ENCODE measurements around the gene PTPRA. TPM values are rescaled to one million over a fixed set of nuclear protein-coding genes. Genes with fewer than 3 reads are reported as not detected.

Gene PTPRA
- total and polyA plus RNA-seq, 2 of the 13 experiments (the other 11 are each of a cell fraction or from before 2014, with no cell fraction given) = 47.2 to 127 TPM

DNA sequence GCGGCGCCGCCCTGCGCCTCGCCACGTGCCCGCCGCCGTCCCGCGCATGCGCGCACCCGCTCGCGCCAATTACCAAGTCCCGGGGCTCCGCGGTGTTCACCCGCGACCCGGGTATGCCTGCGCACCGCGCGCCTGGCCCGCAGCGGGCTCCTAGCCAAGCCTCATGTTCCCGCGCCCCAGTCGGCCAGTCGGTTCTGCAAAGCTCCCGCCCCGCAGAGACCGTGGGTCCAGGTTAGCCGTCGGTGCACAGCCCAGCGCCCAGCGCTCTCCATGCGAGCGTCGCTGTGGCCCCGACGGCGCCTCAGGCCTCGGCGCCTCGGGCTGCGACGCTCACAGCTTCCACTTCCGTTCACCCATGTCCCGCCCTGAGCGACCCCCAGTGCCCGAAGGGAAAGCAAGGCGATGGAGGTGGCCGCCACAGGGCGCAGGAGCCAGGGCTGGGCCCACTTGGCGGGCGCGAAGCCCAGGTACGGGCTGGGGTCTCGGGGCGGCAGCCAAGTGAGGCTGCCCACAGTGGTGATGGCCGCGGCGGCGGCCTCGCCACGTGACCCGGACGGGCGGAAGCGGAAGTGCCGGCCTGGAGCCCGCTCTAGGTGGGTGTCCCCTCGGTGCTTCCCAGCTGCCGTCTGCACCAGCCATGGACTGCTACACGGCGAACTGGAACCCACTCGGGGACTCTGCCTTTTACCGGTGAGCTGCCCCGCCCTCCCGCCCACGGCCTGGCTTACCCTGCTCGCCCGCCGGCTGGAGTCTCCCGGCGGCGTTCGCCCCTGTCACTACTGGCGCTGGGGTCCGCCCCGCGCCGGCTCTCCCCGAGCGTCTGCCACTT, 32.9 kb upstream of the PTPRA start, which contains the start of the genes PCED1A and VPS16 (continued):
- TF ChIP-seq, protein P1, sequence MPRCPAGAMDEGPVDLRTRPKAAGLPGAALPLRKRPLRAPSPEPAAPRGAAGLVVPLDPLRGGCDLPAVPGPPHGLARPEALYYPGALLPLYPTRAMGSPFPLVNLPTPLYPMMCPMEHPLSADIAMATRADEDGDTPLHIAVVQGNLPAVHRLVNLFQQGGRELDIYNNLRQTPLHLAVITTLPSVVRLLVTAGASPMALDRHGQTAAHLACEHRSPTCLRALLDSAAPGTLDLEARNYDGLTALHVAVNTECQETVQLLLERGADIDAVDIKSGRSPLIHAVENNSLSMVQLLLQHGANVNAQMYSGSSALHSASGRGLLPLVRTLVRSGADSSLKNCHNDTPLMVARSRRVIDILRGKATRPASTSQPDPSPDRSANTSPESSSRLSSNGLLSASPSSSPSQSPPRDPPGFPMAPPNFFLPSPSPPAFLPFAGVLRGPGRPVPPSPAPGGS (CRISPR knock-in tag; IDR thresholded peaks at IDR 0.05) = peak; percentile 99
- TF ChIP-seq, protein P2, sequence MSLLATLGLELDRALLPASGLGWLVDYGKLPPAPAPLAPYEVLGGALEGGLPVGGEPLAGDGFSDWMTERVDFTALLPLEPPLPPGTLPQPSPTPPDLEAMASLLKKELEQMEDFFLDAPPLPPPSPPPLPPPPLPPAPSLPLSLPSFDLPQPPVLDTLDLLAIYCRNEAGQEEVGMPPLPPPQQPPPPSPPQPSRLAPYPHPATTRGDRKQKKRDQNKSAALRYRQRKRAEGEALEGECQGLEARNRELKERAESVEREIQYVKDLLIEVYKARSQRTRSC (CRISPR knock-in tag; IDR thresholded peaks at IDR 0.05; ENCODE audit: low read depth) = peak; percentile 51; the same call in 1 of the 2 replicates
- peak; percentile 95; the same call in 1 of the 2 replicates for TF ChIP-seq ZNF724P (CRISPR knock-in tag; IDR thresholded peaks at IDR 0.05; ENCODE audit: borderline replicate concordance)
- peak; percentile 81; the same call in 1 of the 2 replicates for TF ChIP-seq ZNF484 (CRISPR knock-in tag; IDR thresholded peaks at IDR 0.05; ENCODE audit: borderline replicate concordance, low read depth)
- no peak for TF ChIP-seq FLYWCH1 (CRISPR knock-in tag; IDR thresholded peaks at IDR 0.05)
- peak; percentile 86 for TF ChIP-seq ZNF746 (CRISPR knock-in tag; IDR thresholded peaks at IDR 0.05)
- TF ChIP-seq IRF2 (CRISPR knock-in tag; IDR thresholded peaks at IDR 0.05) = peak; percentile 91
- 0 out of 2 replicates have a peak, but pooled peaks have one; percentile 44 for TF ChIP-seq ZNF460 (CRISPR knock-in tag; IDR thresholded peaks at IDR 0.05; ENCODE audit: borderline replicate concordance)
- no peak for TF ChIP-seq NAIF1 (CRISPR knock-in tag; IDR thresholded peaks at IDR 0.05; ENCODE audit: borderline replicate concordance)
- TF ChIP-seq POLR2AphosphoS2 (IDR thresholded peaks at IDR 0.05; ENCODE audit: low read depth, low read length) = no peak
- TF ChIP-seq, protein P3, sequence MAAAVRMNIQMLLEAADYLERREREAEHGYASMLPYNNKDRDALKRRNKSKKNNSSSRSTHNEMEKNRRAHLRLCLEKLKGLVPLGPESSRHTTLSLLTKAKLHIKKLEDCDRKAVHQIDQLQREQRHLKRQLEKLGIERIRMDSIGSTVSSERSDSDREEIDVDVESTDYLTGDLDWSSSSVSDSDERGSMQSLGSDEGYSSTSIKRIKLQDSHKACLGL (CRISPR knock-in tag; IDR thresholded peaks at IDR 0.05) = peak; percentile 98
- TF ChIP-seq ZNF672 (CRISPR knock-in tag; IDR thresholded peaks at IDR 0.05) = no peak
- TF ChIP-seq ZFP36L1 (CRISPR knock-in tag; IDR thresholded peaks at IDR 0.05) = no peak
- TF ChIP-seq ZNF614 (CRISPR knock-in tag; IDR thresholded peaks at IDR 0.05; ENCODE audit: borderline replicate concordance) = peak; percentile 89; the same call in 1 of the 2 replicates
- peak; percentile 97; the same call in 1 of the 2 replicates for TF ChIP-seq ZNF567 (CRISPR knock-in tag; IDR thresholded peaks at IDR 0.05; ENCODE audit: borderline replicate concordance)
- TF ChIP-seq TERF1 (CRISPR knock-in tag; IDR thresholded peaks at IDR 0.05) = no peak
- peak; percentile 98 for TF ChIP-seq AKNA (CRISPR knock-in tag; IDR thresholded peaks at IDR 0.05; ENCODE audit: borderline replicate concordance)
- TF ChIP-seq ZBTB14 (CRISPR knock-in tag; IDR thresholded peaks at IDR 0.05) = peak; percentile 44; the same call in 1 of the 2 replicates
